Right atrium auricular region (tissue), 2 donors: Measurements from ENCODE around the gene GET3. TPM values are rescaled to one million over a fixed set of nuclear protein-coding genes. Genes with fewer than 3 reads are reported as not detected.

Experiments used
- DNase-seq: peaks from one replicate; pipeline ENCODE4 v3.0.0-alpha.2; 2019; ENCODE audit warnings: low spot score
- H3K27ac ChIP-seq, 2 donors: fragments of 200-600 bp; sonication (generic); 1 replicate in 1 of 2; 2 replicates in 1 of 2; pipeline ENCODE4 v1.5.1; 2016 to 2019
- H3K27me3 ChIP-seq, 2 donors: fragments of 200-600 bp; sonication (generic); one replicate each; pipeline versions ENCODE4 v1.5.1 to v1.6.0; 2017 to 2019
- H3K36me3 ChIP-seq: fragments of 200-600 bp; sonication (generic); one replicate; pipeline ENCODE4 v1.5.1; 2016
- H3K4me1 ChIP-seq, 2 donors: fragments of 200-600 bp; sonication (generic); one replicate each; pipeline versions ENCODE4 v1.5.1 to v1.6.0; 2017 to 2019
- H3K4me3 ChIP-seq, 2 donors: fragments of 200-600 bp; sonication (generic); 1 replicate in 1 of 2; 2 replicates in 1 of 2; pipeline ENCODE4 v1.5.1; 2017 to 2019; ENCODE audit warnings: mild to moderate bottlenecking in 1 of 2, moderate library complexity in 1 of 2
- H3K9me3 ChIP-seq, 2 donors: fragments of 200-600 bp; sonication (generic); one replicate each; pipeline ENCODE4 v1.5.1; 2019
- total RNA-seq, 2 donors: library from RNA; depleted of rRNA; stranded (reverse); fragments of >200 nt; gene quantifications; one replicate each; pipeline ENCODE4 v1.1.0, GENCODE V29; 2016
- TF ChIP-seq, protein P1 (sequence below), 2 donors: fragments of 200-600 bp; sonication (generic); IDR thresholded peaks; one replicate each; pipeline ENCODE4 v1.5.1; 2019; ENCODE audit warnings: antibody characterized with exemption in 2 of 2

Gene GET3
- total RNA-seq, 2 donors from 2014 or later = 44.6 to 55.1 TPM

DNA sequence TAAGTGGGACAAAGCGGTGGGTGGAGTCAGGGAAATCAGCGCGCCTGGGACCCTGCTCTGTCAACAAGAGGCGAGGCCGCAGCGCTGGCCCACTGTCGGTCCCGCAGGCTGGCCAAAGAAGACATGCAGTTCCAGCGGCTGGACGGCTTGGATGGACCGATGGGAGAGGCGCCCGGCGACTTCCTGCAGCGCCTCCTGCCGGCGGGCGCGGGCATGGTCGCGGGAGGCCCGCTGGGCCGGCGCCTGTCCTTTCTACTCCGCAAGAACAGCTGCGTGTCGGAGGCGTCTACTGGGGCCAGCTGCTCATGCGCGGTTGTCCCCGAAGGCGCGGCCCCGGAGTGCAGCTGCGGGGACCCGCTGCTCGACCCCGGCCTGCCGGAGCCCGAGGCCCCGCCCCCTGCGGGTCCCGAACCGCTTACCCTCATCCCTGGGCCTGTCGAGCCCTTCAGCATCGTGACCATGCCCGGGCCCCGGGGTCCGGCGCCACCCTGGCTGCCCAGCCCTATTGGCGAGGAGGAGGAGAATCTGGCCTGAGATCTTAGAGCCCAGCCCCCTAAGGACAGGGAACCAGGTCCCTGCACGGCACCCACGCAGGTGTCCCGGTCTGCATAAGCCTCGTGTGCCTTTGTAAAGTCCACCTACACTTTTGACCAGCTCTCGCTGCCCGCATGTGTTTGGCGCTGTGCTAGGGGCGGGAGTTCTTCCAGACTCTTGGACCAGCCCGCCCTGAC, 20.4 kb downstream of the GET3 start:
- Histone ChIP-seq H3K9me3 (no peaks in the 10 kb centered on the region), H3K36me3 (no peaks in the 10 kb centered on the region), H3K4me1 (peaks cover 0 to 10% of the 10 kb centered on the region in 2 donors), H3K4me3 (peak overlapping the region; percentile 9 to 46), H3K27ac (peak overlapping the region in 1 of 2 donors; percentile 41), H3K27me3 (no peaks in the 10 kb centered on the region)
- DNase-seq = peak; percentile 73
- TF ChIP-seq, protein P1, sequence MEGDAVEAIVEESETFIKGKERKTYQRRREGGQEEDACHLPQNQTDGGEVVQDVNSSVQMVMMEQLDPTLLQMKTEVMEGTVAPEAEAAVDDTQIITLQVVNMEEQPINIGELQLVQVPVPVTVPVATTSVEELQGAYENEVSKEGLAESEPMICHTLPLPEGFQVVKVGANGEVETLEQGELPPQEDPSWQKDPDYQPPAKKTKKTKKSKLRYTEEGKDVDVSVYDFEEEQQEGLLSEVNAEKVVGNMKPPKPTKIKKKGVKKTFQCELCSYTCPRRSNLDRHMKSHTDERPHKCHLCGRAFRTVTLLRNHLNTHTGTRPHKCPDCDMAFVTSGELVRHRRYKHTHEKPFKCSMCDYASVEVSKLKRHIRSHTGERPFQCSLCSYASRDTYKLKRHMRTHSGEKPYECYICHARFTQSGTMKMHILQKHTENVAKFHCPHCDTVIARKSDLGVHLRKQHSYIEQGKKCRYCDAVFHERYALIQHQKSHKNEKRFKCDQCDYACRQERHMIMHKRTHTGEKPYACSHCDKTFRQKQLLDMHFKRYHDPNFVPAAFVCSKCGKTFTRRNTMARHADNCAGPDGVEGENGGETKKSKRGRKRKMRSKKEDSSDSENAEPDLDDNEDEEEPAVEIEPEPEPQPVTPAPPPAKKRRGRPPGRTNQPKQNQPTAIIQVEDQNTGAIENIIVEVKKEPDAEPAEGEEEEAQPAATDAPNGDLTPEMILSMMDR (IDR thresholded peaks at IDR 0.05) = peak; percentile 55 to 95

DNA sequence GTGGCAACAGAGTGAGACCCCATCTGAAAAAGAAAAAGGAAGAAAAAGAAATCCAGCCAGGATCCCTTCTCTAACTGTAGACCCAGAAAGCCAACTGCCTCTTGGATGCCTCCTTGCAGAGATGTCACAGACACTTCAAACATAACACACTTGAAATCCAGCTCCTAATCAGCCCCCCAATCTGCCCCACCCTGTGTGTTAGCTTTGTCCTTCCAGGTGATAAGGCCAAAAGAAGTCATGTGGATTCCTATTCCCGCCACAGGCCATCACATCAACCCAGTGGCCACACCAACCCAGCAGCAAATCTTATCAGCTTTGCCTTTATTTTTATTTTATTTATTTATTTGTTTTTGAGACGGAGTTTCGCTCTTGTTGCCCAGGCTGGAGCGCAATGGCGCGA, 22.4 kb downstream of the GET3 start:
- no peak for DNase-seq
- Histone ChIP-seq H3K36me3 (peaks cover 11% of the 10 kb centered on the region), H3K4me1 (peaks cover 0 to 10% of the 10 kb centered on the region in 2 donors), H3K9me3 (no peaks in the 10 kb centered on the region), H3K4me3 (no peak overlapping the region), H3K27ac (no peak overlapping the region), H3K27me3 (no peaks in the 10 kb centered on the region)
- TF ChIP-seq, protein P1 (IDR thresholded peaks at IDR 0.05) = no peak

DNA sequence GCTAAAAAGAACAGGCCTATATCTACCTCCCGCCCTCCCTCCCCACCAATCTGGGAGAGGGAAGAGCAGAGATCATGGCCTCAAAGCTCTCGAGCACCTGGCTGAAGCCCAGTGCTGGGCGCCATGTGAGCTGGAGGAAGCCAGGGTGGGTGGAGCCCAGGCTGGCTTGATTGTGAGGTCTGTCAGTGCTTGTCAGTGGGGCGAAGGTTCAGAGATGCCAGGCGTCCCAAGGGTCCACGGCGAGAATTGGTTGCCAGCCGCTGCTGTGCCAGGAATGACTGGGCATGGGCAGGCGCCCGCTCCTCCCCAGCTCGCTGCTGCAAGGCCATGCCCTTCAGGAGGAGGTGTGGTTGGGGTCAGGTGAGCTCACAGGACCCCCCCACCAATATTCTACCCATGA, 25.8 kb downstream of the GET3 start:
- H3K4me3 ChIP-seq = no peak overlapping the region
- H3K27ac ChIP-seq = no peak overlapping the region
- DNase-seq = no peak
- peaks cover 0 to 5% of the 10 kb centered on the region in 2 donors for H3K4me1 ChIP-seq
- peaks cover 13% of the 10 kb centered on the region for H3K36me3 ChIP-seq
- H3K9me3 ChIP-seq = no peaks in the 10 kb centered on the region
- H3K27me3 ChIP-seq = no peaks in the 10 kb centered on the region
- TF ChIP-seq, protein P1 (IDR thresholded peaks at IDR 0.05) = no peak

DNA sequence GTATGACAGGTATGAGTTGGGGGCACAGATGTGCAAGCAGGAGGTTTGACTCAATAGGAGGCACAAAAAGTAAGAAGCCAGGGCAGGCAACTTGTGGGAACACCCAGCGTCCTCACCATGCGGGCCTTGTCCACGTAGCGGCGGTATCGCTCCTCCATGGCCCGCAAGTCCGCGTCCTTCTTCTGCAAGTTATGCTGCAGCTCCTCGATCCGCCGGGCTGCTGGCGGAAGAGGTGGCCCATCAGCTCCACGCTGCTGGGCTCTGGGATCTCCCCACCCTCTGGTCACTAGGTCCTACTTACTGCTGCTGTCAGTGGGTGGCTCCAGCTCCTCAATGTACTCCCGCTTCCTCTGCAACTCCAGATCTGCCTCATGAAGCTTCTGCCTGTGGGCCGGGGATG, 27.4 kb downstream of the GET3 start:
- H3K9me3 ChIP-seq = no peaks in the 10 kb centered on the region
- DNase-seq = no peak
- H3K4me3 ChIP-seq = no peak overlapping the region
- H3K27ac ChIP-seq = no peak overlapping the region
- H3K36me3 ChIP-seq = peaks cover 13% of the 10 kb centered on the region
- H3K4me1 ChIP-seq = peaks cover 0 to 5% of the 10 kb centered on the region in 2 donors
- H3K27me3 ChIP-seq = no peaks in the 10 kb centered on the region
- TF ChIP-seq, protein P1 (IDR thresholded peaks at IDR 0.05) = no peak

DNA sequence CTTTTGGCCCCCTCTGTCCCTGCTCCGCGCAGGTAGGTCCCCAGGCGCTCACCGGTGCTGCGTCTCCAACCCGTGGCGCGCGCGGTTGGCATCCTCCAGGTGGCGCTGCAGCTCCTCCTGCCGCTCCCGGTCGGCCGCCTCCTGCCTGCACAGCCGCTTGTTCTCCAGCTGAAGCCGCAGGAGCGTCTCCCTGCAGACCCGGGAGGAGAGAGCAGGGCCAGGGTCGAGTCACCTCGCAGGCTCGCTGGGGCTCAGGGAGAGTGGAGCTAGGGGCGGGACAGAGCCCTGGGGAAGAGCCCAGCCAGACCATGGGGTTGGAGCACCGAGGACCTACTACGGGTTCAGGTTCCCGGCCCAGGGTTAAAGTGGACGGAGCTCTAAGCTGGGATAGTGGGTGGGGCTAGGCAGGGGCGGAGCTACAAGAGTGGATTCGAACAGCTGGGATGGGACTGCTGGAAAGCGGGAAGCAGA, 28.8 kb downstream of the GET3 start:
- H3K4me1 ChIP-seq = peaks cover 0 to 5% of the 10 kb centered on the region in 2 donors
- peaks cover 13% of the 10 kb centered on the region for H3K36me3 ChIP-seq
- H3K9me3 ChIP-seq = no peaks in the 10 kb centered on the region
- H3K4me3 ChIP-seq = peak overlapping the region; percentile 25 to 53
- DNase-seq = peak; percentile 86
- no peaks in the 10 kb centered on the region for H3K27me3 ChIP-seq
- TF ChIP-seq, protein P1 (IDR thresholded peaks at IDR 0.05) = peak; percentile 92 to 99
- peak overlapping the region; percentile 61 to 71 for H3K27ac ChIP-seq
